RWPE1 (cell line): Measurements from ENCODE around the gene TAS1R1.
A peak's percentile ranks its signal among the peaks of the same experiment; 100 is the strongest.

ENCODE experiments used
- CTCF ChIA-PET: fragments of 350-600 bp; sonication (Branson Sonifier 250); formaldehyde crosslinking; extraction: SDS; loops from one replicate; lab custom pipeline; 2021; lab: Yijun Ruan, JAX
- POLR2A ChIA-PET: fragments of 400-600 bp; formaldehyde crosslinking; extraction: SDS; loops from one replicate; lab custom pipeline; 2020; ENCODE audit warnings: antibody characterized with exemption; ENCODE audit not compliant: low non-redundant PET; lab: Yijun Ruan, JAX
- DNase-seq: peaks from one replicate; pipeline ENCODE4 v3.0.0; 2012; ENCODE audit warnings: low spot score
- H3K27ac ChIP-seq: fragments of 450-650 bp; 2 replicates; pipeline ENCODE4 v1.5.1; 2017
- CTCF ChIP-seq: fragments of 450-650 bp; conservative IDR thresholded peaks from 2 replicates; pipeline ENCODE4 v1.5.1; 2017; ENCODE audit warnings: low read depth, mild to moderate bottlenecking

Gene TAS1R1

GRCh38 chr1:6585081-6585722, 30.1 kb downstream of the TAS1R1 start:
- TF ChIP-seq CTCF = no peak
- ChIA-PET CTCF (interaction anchor here (0.6 kb wide), 1 partner anchor 61 kb away, joined by 3 read pairs; no protein-coding TSS in a partner anchor), POLR2A (no interaction called here)
- no peak for DNase-seq
- H3K27ac ChIP-seq = peak overlapping the region; percentile 98

- ChIA-PET CTCF (interaction anchor here (1.2 kb wide), 1 partner anchor 61 kb away, joined by 4 read pairs; no protein-coding TSS in a partner anchor), POLR2A (interaction anchor here (0.6 kb wide), 1 partner anchor 1625 kb away, joined by 7 read pairs; no protein-coding TSS in a partner anchor)
- no peak for TF ChIP-seq CTCF
- no peak for DNase-seq
- peak overlapping the region; percentile 98 for H3K27ac ChIP-seq
These were observed 30.7 kb downstream of the TAS1R1 start for GRCh38 chr1:6585841-6586240.

GRCh38 chr1:6586404-6586816, 31.3 kb downstream of the TAS1R1 start:
- POLR2A ChIA-PET = interaction anchor here (0.6 kb wide), 1 partner anchor 1625 kb away, joined by 7 read pairs; no protein-coding TSS in a partner anchor
- no peak for TF ChIP-seq CTCF
- H3K27ac ChIP-seq = peak overlapping the region; percentile 98
- CTCF ChIA-PET = interaction anchor here (1.2 kb wide), 1 partner anchor 60 kb away, joined by 4 read pairs; no protein-coding TSS in a partner anchor
- no peak for DNase-seq

- no peak for TF ChIP-seq CTCF
- peak; percentile 41 for DNase-seq
- ChIA-PET CTCF (interaction anchor here (0.9 to 1.1 kb wide), 2 partner anchors 12 to 33 kb away, joined by 4 to 5 read pairs; partner anchors contain the start of gene NOL9), POLR2A (no interaction called here)
- H3K27ac ChIP-seq = peak overlapping the region; percentile 98
These were observed 32.3 kb downstream of the TAS1R1 start for GRCh38 chr1:6587261-6588005.

GRCh38 chr1:6588128-6588892, 33.2 kb downstream of the TAS1R1 start:
- POLR2A ChIA-PET = no interaction called here

More at GRCh38 chr1:6588128-6588892, 33.2 kb downstream of the TAS1R1 start:
- peak; percentile 37 for DNase-seq
- H3K27ac ChIP-seq = peak overlapping the region; percentile 98
- CTCF ChIA-PET = interaction anchor here (0.9 kb wide), 1 partner anchor 11 kb away, joined by 5 read pairs; no protein-coding TSS in a partner anchor
- TF ChIP-seq CTCF = no peak
